SH-SY5Y (cell line): ENCODE results near the gene CD180.

Experiments
- GATA2 ChIP-seq: IDR thresholded peaks from 2 replicates; pipeline ENCODE4 v1.6.1; 2011; ENCODE audit warnings: mild to moderate bottlenecking, low read depth, low read length
- GATA3 ChIP-seq: IDR thresholded peaks from 2 replicates; pipeline ENCODE4 v1.6.1; 2011; ENCODE audit warnings: low read depth, mild to moderate bottlenecking, low read length, moderate library complexity

Gene CD180

DNA sequence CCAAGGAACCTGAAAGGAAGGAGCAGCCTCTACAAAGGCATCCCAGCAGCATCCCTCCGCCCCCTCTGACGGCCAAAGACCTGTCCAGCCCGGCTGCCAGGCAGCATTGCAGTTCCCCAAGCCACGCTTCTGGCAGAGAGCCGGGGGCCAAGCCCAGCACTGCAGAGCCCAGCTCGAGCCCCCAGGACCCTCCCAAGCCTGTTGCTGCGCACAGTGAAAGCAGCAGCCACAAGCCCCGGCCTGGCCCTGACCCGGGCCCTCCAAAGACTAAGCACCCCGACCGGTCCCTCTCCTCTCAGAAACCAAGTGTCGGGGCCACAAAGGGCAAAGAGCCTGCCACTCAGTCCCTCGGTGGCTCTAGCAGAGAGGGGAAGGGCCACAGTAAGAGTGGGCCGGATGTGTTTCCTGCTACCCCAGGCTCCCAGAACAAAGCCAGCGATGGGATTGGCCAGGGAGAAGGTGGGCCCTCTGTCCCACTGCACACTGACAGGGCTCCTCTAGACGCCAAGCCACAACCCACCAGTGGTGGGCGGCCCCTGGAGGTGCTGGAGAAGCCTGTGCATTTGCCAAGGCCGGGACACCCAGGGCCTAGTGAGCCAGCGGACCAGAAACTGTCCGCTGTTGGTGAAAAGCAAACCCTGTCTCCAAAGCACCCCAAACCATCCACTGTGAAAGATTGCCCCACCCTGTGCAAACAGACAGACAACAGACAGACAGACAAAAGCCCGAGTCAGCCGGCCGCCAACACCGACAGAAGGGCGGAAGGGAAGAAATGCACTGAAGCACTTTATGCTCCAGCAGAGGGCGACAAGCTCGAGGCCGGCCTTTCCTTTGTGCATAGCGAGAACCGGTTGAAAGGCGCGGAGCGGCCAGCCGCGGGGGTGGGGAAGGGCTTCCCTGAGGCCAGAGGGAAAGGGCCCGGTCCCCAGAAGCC is 30.8 kb downstream of the CD180 start:
- no peak for TF ChIP-seq GATA3
- no peak for TF ChIP-seq GATA2

DNA sequence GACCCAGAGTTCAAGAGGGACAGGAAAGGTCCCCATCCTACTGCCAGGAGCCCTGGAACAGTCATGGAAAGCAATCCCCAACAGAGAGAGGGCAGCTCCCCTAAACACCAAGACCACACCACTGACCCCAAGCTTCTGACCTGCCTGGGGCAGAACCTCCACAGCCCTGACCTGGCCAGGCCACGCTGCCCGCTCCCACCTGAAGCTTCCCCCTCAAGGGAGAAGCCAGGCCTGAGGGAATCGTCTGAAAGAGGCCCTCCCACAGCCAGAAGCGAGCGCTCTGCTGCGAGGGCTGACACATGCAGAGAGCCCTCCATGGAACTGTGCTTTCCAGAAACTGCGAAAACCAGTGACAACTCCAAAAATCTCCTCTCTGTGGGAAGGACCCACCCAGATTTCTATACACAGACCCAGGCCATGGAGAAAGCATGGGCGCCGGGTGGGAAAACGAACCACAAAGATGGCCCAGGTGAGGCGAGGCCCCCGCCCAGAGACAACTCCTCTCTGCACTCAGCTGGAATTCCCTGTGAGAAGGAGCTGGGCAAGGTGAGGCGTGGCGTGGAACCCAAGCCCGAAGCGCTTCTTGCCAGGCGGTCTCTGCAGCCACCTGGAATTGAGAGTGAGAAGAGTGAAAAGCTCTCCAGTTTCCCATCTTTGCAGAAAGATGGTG is 31.6 kb downstream of the CD180 start:
- no peak for TF ChIP-seq GATA2
- TF ChIP-seq GATA3 = no peak

- TF ChIP-seq GATA2 = no peak
- no peak for TF ChIP-seq GATA3
Measured at GRCh38 chr5:67163863-67164595, 32.6 kb downstream of the CD180 start.

GRCh38 chr5:67163231-67163756 is 33.3 kb downstream of the CD180 start:
- TF ChIP-seq GATA2 (no peak), GATA3 (no peak)

- TF ChIP-seq GATA3 = no peak
- TF ChIP-seq GATA2 = no peak
Measured at GRCh38 chr5:67161767-67162166, 34.8 kb downstream of the CD180 start.

- peak; percentile 57; the same call in 1 of the 2 replicates for TF ChIP-seq GATA2
- TF ChIP-seq GATA3 = peak; percentile 39; the same call in 1 of the 2 replicates
Measured at GRCh38 chr5:67160985-67161384, 35.6 kb downstream of the CD180 start.

DNA sequence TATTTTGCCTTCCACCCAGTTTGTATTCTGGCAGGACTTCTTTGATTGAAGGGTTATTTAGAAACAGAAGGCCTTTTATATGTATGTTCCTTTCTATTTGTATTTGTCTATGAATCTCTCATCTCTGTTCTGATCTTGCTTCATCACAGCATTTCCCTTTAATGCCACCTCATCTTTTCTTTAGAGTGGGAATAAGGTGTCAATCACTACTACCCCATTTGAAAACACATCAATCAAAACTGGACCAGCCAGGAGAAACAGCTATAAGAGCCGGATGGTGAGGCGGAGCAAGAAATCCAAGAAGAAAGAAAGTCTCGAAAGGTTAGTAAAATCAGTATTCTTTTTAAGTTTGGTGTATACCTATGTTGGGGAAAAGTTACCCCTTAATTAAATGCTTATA is 36.3 kb downstream of the CD180 start:
- no peak for TF ChIP-seq GATA2
- TF ChIP-seq GATA3 = no peak

- TF ChIP-seq GATA2 (peak; percentile 52), GATA3 (no peak)
Measured at GRCh38 chr5:67156976-67157583, 39.5 kb downstream of the CD180 start.

- TF ChIP-seq GATA3 (no peak), GATA2 (no peak)
Measured at GRCh38 chr5:67154556-67155206, 41.9 kb downstream of the CD180 start.

GRCh38 chr5:67153292-67153691 is 43.3 kb downstream of the CD180 start:
- TF ChIP-seq GATA2 = no peak
- no peak for TF ChIP-seq GATA3

DNA sequence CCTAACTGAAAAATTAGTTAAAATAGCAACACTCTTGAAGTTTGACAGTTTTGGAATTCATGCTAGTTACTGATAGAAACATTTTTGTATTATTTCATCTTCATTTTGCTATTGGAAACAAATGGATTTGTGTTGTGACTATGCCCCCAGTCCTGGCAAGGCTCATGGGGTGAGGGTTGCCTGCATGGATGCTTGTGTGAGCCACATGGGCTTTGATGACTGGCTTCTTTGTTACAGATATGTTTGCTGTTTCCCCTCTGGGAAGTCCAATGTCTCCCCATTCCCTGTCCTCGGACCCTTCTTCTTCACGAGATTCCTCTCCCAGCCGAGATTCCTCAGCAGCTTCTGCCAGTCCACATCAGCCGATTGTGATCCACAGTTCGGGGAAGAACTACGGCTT is 44.2 kb downstream of the CD180 start:
- TF ChIP-seq GATA2 (no peak), GATA3 (no peak)

DNA sequence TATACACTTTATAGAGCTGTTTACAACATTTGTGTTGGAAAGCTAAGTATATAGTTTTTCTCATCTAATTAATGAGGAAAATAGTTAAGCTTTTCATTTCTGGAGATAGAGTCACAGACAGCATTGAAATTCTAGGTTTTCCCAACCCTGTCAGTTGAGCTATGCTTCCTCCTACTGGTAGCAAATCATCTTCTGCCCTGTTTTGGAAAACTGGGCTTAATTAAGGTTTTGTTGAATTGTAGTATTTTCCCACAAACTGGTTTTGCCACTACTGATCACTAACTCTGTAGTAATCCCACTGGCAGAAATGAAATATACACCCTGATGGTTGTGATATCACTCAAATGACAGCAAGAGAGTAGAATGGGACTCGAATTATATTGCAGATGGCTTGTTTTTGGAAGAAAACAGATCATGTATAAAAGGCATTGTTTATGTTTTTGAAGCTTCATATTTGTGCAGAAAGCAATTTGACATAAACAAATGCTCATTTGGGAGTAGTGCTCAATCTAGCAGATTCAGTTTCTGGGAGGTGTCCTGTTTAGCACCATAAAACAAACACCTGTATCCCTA is 46.6 kb downstream of the CD180 start:
- TF ChIP-seq GATA3 (no peak), GATA2 (no peak)

DNA sequence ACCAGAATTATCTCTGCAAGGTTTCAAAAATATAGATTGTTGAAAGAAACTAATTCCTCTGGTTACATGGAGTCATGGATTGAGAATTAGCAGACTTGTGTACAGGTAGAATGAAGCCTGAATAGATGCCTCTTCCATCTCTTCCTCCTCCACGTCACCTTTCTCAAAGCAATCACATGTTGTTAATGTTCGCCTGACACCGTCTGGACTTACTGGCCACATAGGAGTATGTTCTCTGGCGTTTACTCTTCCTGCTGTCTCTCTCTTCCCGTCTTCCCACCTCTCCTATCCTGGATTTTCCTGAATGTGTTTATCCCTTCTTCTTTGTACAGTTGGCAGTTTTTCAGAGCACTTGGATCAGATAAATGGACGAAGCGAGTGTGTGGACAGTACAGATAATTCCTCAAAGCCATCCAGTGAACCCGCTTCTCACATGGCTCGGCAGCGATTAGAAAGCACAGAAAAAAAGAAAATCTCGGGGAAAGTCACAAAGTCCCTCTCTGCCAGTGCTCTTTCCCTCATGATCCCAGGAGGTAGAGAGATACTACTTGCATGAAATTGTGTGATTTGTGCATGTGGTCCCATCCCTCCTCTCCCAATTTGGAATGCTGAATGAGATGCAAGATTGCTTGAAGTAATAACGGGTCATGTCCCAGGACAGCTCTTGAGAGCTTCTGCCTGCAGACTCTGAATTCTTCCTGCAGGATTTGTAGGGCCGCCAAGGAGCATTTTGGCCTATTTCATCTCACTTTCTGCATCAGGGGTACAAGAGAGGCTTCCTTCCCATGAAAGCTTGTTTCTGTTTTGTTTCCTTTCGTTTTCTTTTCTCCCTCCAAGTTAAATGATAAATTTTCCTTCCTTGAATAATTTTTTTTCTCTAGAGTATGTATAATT is 47.3 kb downstream of the CD180 start:
- no peak for TF ChIP-seq GATA3
- no peak for TF ChIP-seq GATA2
